ENCODE measurements around the gene QPCT.
A peak's percentile ranks its signal among the peaks of the same experiment; 100 is the strongest.

QPCT gene

DNA sequence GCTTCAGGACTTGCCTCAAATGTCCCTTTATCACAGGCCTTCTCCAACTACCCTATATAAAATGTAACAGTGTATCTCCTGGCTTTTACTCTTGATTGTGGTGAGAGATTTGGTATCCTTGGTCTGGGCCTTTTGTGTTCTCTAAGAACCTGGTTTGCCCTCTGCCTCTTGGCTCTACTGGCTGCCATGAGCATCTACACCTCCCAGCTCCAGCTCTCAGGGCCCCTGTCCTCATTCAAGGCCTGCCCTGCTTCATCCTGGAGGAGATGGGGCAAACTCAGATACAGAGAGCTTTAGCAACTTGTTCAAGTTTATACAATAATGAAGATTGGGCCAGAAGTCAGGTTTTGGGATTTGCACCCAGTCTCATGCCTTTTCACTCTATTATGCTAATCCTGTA, 45.0 kb downstream of the QPCT start:
- no peak overlapping the region for H3K23ac ChIP-seq (ENCODE audit: low read length)
- H3K9ac ChIP-seq (ENCODE audit: low read length) = no peak overlapping the region
- no peak overlapping the region for H4K12ac ChIP-seq (ENCODE audit: low read depth, low read length)
- H3K79me1 ChIP-seq (ENCODE audit: low read length) = peaks cover 2% of the 10 kb centered on the region
- H2AK5ac ChIP-seq (ENCODE audit: low read length) = no peak overlapping the region
- no peak overlapping the region for H4K91ac ChIP-seq (ENCODE audit: low read depth, low read length)
- H2AFZ ChIP-seq (ENCODE audit: insufficient read depth, low read length, poor library complexity) = no peak overlapping the region
- no peak overlapping the region for H3K18ac ChIP-seq (ENCODE audit: low read length)
- no peak overlapping the region for H2BK12ac ChIP-seq (ENCODE audit: low read length)
- no peak overlapping the region for H3K4ac ChIP-seq (ENCODE audit: low read depth, low read length)
- H3K27me3 ChIP-seq (ENCODE audit: insufficient read depth, low read length) = no peaks in the 10 kb centered on the region
- H3K4me1 ChIP-seq (ENCODE audit: control insufficient read depth in 1 of 2, insufficient read depth in 2 of 2, low read length in 2 of 2) = peaks cover 10% of the 10 kb centered on the region in 2 experiments
- H2BK120ac ChIP-seq (ENCODE audit: insufficient read depth, low read length, poor library complexity) = no peak overlapping the region
- H3K4me2 ChIP-seq (ENCODE audit: low read length) = no peak overlapping the region
- no peaks in the 10 kb centered on the region for H3K36me3 ChIP-seq (ENCODE audit: control insufficient read depth in 1 of 2, insufficient read depth in 2 of 2, low read length in 2 of 2)
- H3K9me3 ChIP-seq (ENCODE audit: insufficient read depth, low read depth, low read length) = no peaks in the 10 kb centered on the region
- H3K79me2 ChIP-seq (ENCODE audit: control insufficient read depth, insufficient read depth, low read length, poor library complexity) = no peaks in the 10 kb centered on the region
- H3K27ac ChIP-seq (ENCODE audit: low read depth, low read length) = no peak overlapping the region
- H3K4me3 ChIP-seq (ENCODE audit: low read depth, low read length) = no peak overlapping the region
- H4K8ac ChIP-seq (ENCODE audit: low read depth, low read length) = no peak overlapping the region
- no peak overlapping the region for H3K14ac ChIP-seq (ENCODE audit: low read length)
- no peak for DNase-seq
- H2BK5ac ChIP-seq (ENCODE audit: low read depth, low read length, poor library complexity) = no peak overlapping the region

- Histone ChIP-seq H3K79me2 (ENCODE audit: control insufficient read depth, insufficient read depth, low read length, poor library complexity) (no peaks in the 10 kb centered on the region), H3K4ac (ENCODE audit: low read depth, low read length) (no peak overlapping the region), H3K9me3 (ENCODE audit: insufficient read depth, low read depth, low read length) (no peaks in the 10 kb centered on the region), H4K91ac (ENCODE audit: low read depth, low read length) (no peak overlapping the region), H3K14ac (ENCODE audit: low read length) (no peak overlapping the region), H3K27me3 (ENCODE audit: insufficient read depth, low read length) (no peaks in the 10 kb centered on the region), H2BK12ac (ENCODE audit: low read length) (peak overlapping the region; percentile 66), H4K12ac (ENCODE audit: low read depth, low read length) (no peak overlapping the region), H3K4me3 (ENCODE audit: low read depth, low read length) (no peak overlapping the region), H2AFZ (ENCODE audit: insufficient read depth, low read length, poor library complexity) (no peak overlapping the region), H3K18ac (ENCODE audit: low read length) (no peak overlapping the region), H2BK5ac (ENCODE audit: low read depth, low read length, poor library complexity) (no peak overlapping the region), H2BK120ac (ENCODE audit: insufficient read depth, low read length, poor library complexity) (no peak overlapping the region), H3K27ac (ENCODE audit: low read depth, low read length) (no peak overlapping the region), H3K23ac (ENCODE audit: low read length) (no peak overlapping the region), H3K9ac (ENCODE audit: low read length) (no peak overlapping the region), H3K4me1 (ENCODE audit: control insufficient read depth in 1 of 2, insufficient read depth in 2 of 2, low read length in 2 of 2) (peaks cover 10% of the 10 kb centered on the region in 2 experiments), H3K4me2 (ENCODE audit: low read length) (no peak overlapping the region), H2AK5ac (ENCODE audit: low read length) (peak overlapping the region; percentile 16), H4K8ac (ENCODE audit: low read depth, low read length) (peak overlapping the region; percentile 44), H3K79me1 (ENCODE audit: low read length) (peaks cover 2% of the 10 kb centered on the region), H3K36me3 (ENCODE audit: control insufficient read depth in 1 of 2, insufficient read depth in 2 of 2, low read length in 2 of 2) (no peaks in the 10 kb centered on the region)
- DNase-seq = peak; percentile 81 to 82
- WGBS (ENCODE audit: extremely low coverage, insufficient coverage, insufficient read length) = no CpG with 5 or more reads among the region's 5 CpGs
Observed at GRCh38 chr2:37389989-37390765, 45.7 kb downstream of the QPCT start.

DNA sequence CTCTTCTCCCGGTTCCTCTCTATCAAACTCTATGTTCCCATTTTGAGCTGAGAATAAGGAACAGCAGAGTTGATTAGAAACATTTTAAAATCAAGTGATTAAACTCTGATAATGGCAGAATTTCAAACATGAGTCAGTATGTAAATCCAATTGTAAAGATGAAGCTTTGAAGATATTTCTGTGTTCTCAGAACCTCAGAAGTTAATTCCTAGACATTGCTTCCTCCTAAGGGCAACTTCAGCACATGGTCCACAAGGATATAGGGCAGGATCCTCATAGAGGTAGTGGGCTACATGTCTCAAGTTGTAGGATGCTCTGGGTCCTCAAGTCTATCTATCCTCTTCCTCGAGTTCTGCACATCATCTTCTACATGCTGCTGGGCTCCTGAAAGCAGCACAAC, 46.3 kb downstream of the QPCT start:
- WGBS (ENCODE audit: extremely low coverage, insufficient coverage, insufficient read length) = no CpG with 5 or more reads among the region's 2 CpGs
- H3K4me1 ChIP-seq (ENCODE audit: control insufficient read depth in 1 of 2, insufficient read depth in 2 of 2, low read length in 2 of 2) = peaks cover 10% of the 10 kb centered on the region in 2 experiments

DNA sequence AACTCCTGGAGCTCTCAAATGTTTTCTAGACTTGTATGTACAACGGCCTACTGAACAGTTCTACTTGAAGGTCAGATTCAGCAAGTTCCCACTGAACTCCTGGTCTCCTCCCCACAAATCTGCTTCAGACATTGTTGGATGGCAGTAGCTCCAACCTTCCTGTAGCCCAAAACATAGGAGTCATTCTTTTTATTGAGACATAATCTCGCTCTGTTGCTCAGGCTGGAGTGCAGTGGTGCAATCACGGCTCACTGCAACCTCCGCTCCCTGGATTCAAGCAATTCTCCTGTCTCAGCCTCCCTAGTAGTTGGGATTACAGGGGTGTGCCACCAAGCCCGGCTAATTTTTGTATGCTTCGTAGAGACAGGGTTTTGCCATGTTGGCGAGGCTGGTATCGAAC, 47.3 kb downstream of the QPCT start:
- no peak overlapping the region for H4K91ac ChIP-seq (ENCODE audit: low read depth, low read length)
- peak overlapping the region; percentile 13 for H3K9ac ChIP-seq (ENCODE audit: low read length)
- no peak overlapping the region for H3K18ac ChIP-seq (ENCODE audit: low read length)
- H2BK5ac ChIP-seq (ENCODE audit: low read depth, low read length, poor library complexity) = no peak overlapping the region
- no CpG with 5 or more reads among the region's 8 CpGs for WGBS (ENCODE audit: extremely low coverage, insufficient coverage, insufficient read length)
- no peak overlapping the region for H3K23ac ChIP-seq (ENCODE audit: low read length)
- H3K4ac ChIP-seq (ENCODE audit: low read depth, low read length) = no peak overlapping the region
- H3K79me2 ChIP-seq (ENCODE audit: control insufficient read depth, insufficient read depth, low read length, poor library complexity) = no peaks in the 10 kb centered on the region
- H2BK120ac ChIP-seq (ENCODE audit: insufficient read depth, low read length, poor library complexity) = no peak overlapping the region
- no peak overlapping the region for H2AK5ac ChIP-seq (ENCODE audit: low read length)
- no peak overlapping the region for H4K12ac ChIP-seq (ENCODE audit: low read depth, low read length)
- H3K27ac ChIP-seq (ENCODE audit: low read depth, low read length) = no peak overlapping the region
- H4K8ac ChIP-seq (ENCODE audit: low read depth, low read length) = no peak overlapping the region
- no peak for DNase-seq
- H3K9me3 ChIP-seq (ENCODE audit: insufficient read depth, low read depth, low read length) = no peaks in the 10 kb centered on the region
- no peak overlapping the region for H3K4me3 ChIP-seq (ENCODE audit: low read depth, low read length)
- H3K4me2 ChIP-seq (ENCODE audit: low read length) = no peak overlapping the region
- H2AFZ ChIP-seq (ENCODE audit: insufficient read depth, low read length, poor library complexity) = no peak overlapping the region
- no peak overlapping the region for H3K14ac ChIP-seq (ENCODE audit: low read length)
- peaks cover 10% of the 10 kb centered on the region in 2 experiments for H3K4me1 ChIP-seq (ENCODE audit: control insufficient read depth in 1 of 2, insufficient read depth in 2 of 2, low read length in 2 of 2)
- no peaks in the 10 kb centered on the region for H3K36me3 ChIP-seq (ENCODE audit: control insufficient read depth in 1 of 2, insufficient read depth in 2 of 2, low read length in 2 of 2)
- no peak overlapping the region for H2BK12ac ChIP-seq (ENCODE audit: low read length)
- H3K79me1 ChIP-seq (ENCODE audit: low read length) = peaks cover 2% of the 10 kb centered on the region
- no peaks in the 10 kb centered on the region for H3K27me3 ChIP-seq (ENCODE audit: insufficient read depth, low read length)

More for the DNA sequence above, 46.3 kb downstream of the QPCT start:
- no peak overlapping the region for H2BK12ac ChIP-seq (ENCODE audit: low read length)
- H2BK5ac ChIP-seq (ENCODE audit: low read depth, low read length, poor library complexity) = no peak overlapping the region
- H2AFZ ChIP-seq (ENCODE audit: insufficient read depth, low read length, poor library complexity) = no peak overlapping the region
- H4K91ac ChIP-seq (ENCODE audit: low read depth, low read length) = no peak overlapping the region
- H3K23ac ChIP-seq (ENCODE audit: low read length) = no peak overlapping the region
- no peaks in the 10 kb centered on the region for H3K36me3 ChIP-seq (ENCODE audit: control insufficient read depth in 1 of 2, insufficient read depth in 2 of 2, low read length in 2 of 2)
- no peak overlapping the region for H3K9ac ChIP-seq (ENCODE audit: low read length)
- H2AK5ac ChIP-seq (ENCODE audit: low read length) = no peak overlapping the region
- peaks cover 2% of the 10 kb centered on the region for H3K79me1 ChIP-seq (ENCODE audit: low read length)
- H2BK120ac ChIP-seq (ENCODE audit: insufficient read depth, low read length, poor library complexity) = no peak overlapping the region
- no peaks in the 10 kb centered on the region for H3K9me3 ChIP-seq (ENCODE audit: insufficient read depth, low read depth, low read length)
- H3K18ac ChIP-seq (ENCODE audit: low read length) = no peak overlapping the region
- H3K79me2 ChIP-seq (ENCODE audit: control insufficient read depth, insufficient read depth, low read length, poor library complexity) = no peaks in the 10 kb centered on the region
- no peak overlapping the region for H4K8ac ChIP-seq (ENCODE audit: low read depth, low read length)
- DNase-seq = no peak
- no peak overlapping the region for H3K27ac ChIP-seq (ENCODE audit: low read depth, low read length)
- H3K4ac ChIP-seq (ENCODE audit: low read depth, low read length) = no peak overlapping the region
- H3K4me3 ChIP-seq (ENCODE audit: low read depth, low read length) = no peak overlapping the region
- H3K27me3 ChIP-seq (ENCODE audit: insufficient read depth, low read length) = no peaks in the 10 kb centered on the region
- H4K12ac ChIP-seq (ENCODE audit: low read depth, low read length) = no peak overlapping the region
- H3K14ac ChIP-seq (ENCODE audit: low read length) = no peak overlapping the region
- H3K4me2 ChIP-seq (ENCODE audit: low read length) = no peak overlapping the region

Measured in trophoblast cell (in vitro differentiated cells and primary cell).